ENCODE data around the gene NR6A1.

NR6A1 gene

DNA sequence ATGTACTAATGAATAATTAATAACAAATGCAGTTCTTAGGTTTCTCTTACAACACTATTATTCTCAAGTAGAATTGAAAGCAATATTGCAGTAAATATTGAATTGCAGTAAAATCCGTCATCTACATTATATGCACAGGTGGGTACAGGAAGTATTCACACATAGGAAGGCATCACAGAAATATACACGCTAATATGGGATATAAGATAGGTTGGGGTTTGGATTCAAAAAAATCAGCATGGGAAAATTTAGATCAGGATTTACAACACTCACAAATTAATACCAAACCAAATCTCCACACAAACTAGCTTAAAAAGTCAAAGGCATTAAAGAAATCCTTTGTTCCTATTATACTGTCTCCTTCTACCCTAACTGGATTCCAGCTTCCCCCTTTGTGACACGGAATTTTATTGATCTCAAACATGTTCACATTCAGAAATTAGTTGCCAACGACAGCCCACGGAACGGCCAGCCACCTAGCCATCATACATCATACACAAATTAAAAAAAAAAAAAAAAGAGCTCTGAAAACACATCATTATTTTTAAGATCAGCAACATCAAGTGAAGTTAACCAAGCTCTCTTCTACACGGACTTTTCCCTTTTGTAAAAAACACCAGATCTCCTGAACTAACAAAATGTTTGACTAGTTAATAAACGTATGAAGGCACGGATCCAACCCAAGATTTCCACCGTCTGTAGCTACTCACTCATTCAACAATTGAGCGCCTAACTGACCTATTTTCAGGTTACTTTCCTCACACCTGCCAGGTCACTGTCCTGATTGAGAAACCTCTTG, 2.2 kb downstream of the NR6A1 start:
- Histone ChIP-seq H3K4me3 (ENCODE audit: low read length, poor library complexity, severe bottlenecking) (peak overlapping the region; percentile 88), H4K20me1 (ENCODE audit: insufficient read depth, low read length, poor library complexity, severe bottlenecking) (peaks cover 9% of the 10 kb centered on the region), H3K27me3 (ENCODE audit: insufficient read depth, low read length, poor library complexity, severe bottlenecking) (no peaks in the 10 kb centered on the region)

DNA sequence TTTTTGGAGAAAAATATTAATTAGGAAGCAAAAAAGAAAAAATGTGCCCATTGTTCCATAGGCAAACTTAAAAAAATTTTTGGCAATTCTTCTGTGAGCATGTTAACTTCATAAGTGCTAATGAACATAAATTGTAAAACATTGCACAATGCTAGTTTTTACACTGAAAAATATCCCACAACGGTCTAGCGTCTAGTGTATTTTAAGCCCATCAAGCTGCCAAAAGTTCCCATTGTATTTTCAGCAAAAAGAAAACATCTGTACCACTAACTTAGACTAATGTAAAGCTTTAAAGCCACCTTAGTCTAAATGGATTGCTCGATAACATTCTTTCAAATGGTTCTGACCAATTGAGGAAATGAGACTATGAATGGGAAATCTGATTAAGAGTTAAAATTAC, 2.8 kb downstream of the NR6A1 start:
- Histone ChIP-seq H2AFZ (ENCODE audit: low read length) (no peak overlapping the region), H3K9me2 (replicated peaks; ENCODE audit: low read depth, low read length) (no peaks in the 10 kb centered on the region), H3K4me3 (ENCODE audit: low read length, poor library complexity, severe bottlenecking) (peak overlapping the region; percentile 88), H3F3A (ENCODE audit: low read depth) (no peaks in the 10 kb centered on the region), H4K20me1 (ENCODE audit: insufficient read depth, low read length, poor library complexity, severe bottlenecking) (peaks cover 9% of the 10 kb centered on the region), H3K4me1 (ENCODE audit: insufficient read depth, low read length, poor library complexity, severe bottlenecking) (peaks cover 28% of the 10 kb centered on the region), H3K9me3 (ENCODE audit: insufficient read depth, low read depth, low read length) (no peaks in the 10 kb centered on the region), H3K4me2 (ENCODE audit: low read depth, low read length, poor library complexity, severe bottlenecking) (peak overlapping the region; percentile 95), H3K79me2 (ENCODE audit: insufficient read depth, low read length) (peaks cover 28% of the 10 kb centered on the region), H3K36me3 (ENCODE audit: insufficient read depth, low read length) (no peaks in the 10 kb centered on the region), H3K27me3 (ENCODE audit: insufficient read depth, low read length, poor library complexity, severe bottlenecking) (no peaks in the 10 kb centered on the region), H3K9ac (ENCODE audit: low read depth, low read length, poor library complexity, severe bottlenecking) (no peak overlapping the region)
- no peak for TF ChIP-seq EZH2phosphoT487 (IDR thresholded peaks at IDR 0.05; ENCODE audit: borderline replicate concordance)
- TF ChIP-seq, protein P1, sequence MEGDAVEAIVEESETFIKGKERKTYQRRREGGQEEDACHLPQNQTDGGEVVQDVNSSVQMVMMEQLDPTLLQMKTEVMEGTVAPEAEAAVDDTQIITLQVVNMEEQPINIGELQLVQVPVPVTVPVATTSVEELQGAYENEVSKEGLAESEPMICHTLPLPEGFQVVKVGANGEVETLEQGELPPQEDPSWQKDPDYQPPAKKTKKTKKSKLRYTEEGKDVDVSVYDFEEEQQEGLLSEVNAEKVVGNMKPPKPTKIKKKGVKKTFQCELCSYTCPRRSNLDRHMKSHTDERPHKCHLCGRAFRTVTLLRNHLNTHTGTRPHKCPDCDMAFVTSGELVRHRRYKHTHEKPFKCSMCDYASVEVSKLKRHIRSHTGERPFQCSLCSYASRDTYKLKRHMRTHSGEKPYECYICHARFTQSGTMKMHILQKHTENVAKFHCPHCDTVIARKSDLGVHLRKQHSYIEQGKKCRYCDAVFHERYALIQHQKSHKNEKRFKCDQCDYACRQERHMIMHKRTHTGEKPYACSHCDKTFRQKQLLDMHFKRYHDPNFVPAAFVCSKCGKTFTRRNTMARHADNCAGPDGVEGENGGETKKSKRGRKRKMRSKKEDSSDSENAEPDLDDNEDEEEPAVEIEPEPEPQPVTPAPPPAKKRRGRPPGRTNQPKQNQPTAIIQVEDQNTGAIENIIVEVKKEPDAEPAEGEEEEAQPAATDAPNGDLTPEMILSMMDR (conservative IDR thresholded peaks at IDR 0.05; ENCODE audit: low read length): no peak

More for the DNA sequence above, 2.2 kb downstream of the NR6A1 start:
- H3K4me1 ChIP-seq (ENCODE audit: insufficient read depth, low read length, poor library complexity, severe bottlenecking): peaks cover 28% of the 10 kb centered on the region
- 0 out of 2 replicates have a peak, but pooled peaks cover 3% of the 10 kb centered on the region for H3F3A ChIP-seq (ENCODE audit: low read depth)
- H3K36me3 ChIP-seq (ENCODE audit: insufficient read depth, low read length): no peaks in the 10 kb centered on the region
- no peak overlapping the region; the same call in 1 of the 2 replicates for H2AFZ ChIP-seq (ENCODE audit: low read length)
- H3K79me2 ChIP-seq (ENCODE audit: insufficient read depth, low read length): peaks cover 28% of the 10 kb centered on the region
- H3K9me2 ChIP-seq (replicated peaks; ENCODE audit: low read depth, low read length): no peaks in the 10 kb centered on the region
- H3K4me2 ChIP-seq (ENCODE audit: low read depth, low read length, poor library complexity, severe bottlenecking): peak overlapping the region; percentile 95
- peak overlapping the region; percentile 56 for H3K9ac ChIP-seq (ENCODE audit: low read depth, low read length, poor library complexity, severe bottlenecking)
- TF ChIP-seq, protein P1 (conservative IDR thresholded peaks at IDR 0.05; ENCODE audit: low read length): no peak
- no peak for TF ChIP-seq EZH2phosphoT487 (IDR thresholded peaks at IDR 0.05; ENCODE audit: borderline replicate concordance)
- H3K9me3 ChIP-seq (ENCODE audit: insufficient read depth, low read depth, low read length): no peaks in the 10 kb centered on the region

DNA sequence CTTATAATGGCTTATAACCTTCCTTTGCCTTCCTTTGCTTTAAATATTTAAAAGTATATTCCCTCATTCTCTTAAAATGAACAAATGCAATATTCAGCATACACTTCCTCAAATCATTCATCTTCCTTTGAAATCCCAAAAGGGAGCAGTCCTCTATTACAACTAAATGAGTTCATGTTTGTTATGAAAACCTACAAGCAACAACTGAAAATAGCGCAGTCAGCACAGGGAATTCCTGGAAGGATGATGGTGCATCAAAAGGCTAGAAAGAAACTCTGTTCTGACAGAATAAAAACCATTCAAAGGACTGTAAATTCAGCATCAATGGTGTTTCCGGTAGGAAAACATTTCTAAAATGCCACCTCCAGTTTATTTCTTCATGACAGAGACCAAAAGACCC, 3.3 kb downstream of the NR6A1 start:
- Histone ChIP-seq H2AFZ (ENCODE audit: low read length) (no peak overlapping the region), H3K9me3 (ENCODE audit: insufficient read depth, low read depth, low read length) (no peaks in the 10 kb centered on the region), H4K20me1 (ENCODE audit: insufficient read depth, low read length, poor library complexity, severe bottlenecking) (peaks cover 9% of the 10 kb centered on the region), H3K4me3 (ENCODE audit: low read length, poor library complexity, severe bottlenecking) (peak overlapping the region; percentile 88), H3K9ac (ENCODE audit: low read depth, low read length, poor library complexity, severe bottlenecking) (no peak overlapping the region), H3K9me2 (replicated peaks; ENCODE audit: low read depth, low read length) (no peaks in the 10 kb centered on the region), H3K36me3 (ENCODE audit: insufficient read depth, low read length) (no peaks in the 10 kb centered on the region), H3K79me2 (ENCODE audit: insufficient read depth, low read length) (peaks cover 28% of the 10 kb centered on the region), H3K4me2 (ENCODE audit: low read depth, low read length, poor library complexity, severe bottlenecking) (peak overlapping the region; percentile 95), H3K27me3 (ENCODE audit: insufficient read depth, low read length, poor library complexity, severe bottlenecking) (no peaks in the 10 kb centered on the region), H3K4me1 (ENCODE audit: insufficient read depth, low read length, poor library complexity, severe bottlenecking) (peaks cover 28% of the 10 kb centered on the region), H3F3A (ENCODE audit: low read depth) (no peaks in the 10 kb centered on the region)
- no peak for TF ChIP-seq EZH2phosphoT487 (IDR thresholded peaks at IDR 0.05; ENCODE audit: borderline replicate concordance)
- TF ChIP-seq, protein P1 (conservative IDR thresholded peaks at IDR 0.05; ENCODE audit: low read length): no peak

All from Loucy (cell line).